GM18505 (cell line): Measurements from ENCODE around the gene CEP131.

Experiments used
- ATAC-seq: cut with Tn5 transposase; IDR thresholded peaks from one replicate; pipeline ENCODE4 v1.9.1; 2021; ENCODE audit not compliant: unreplicated experiment
- POLR2A ChIP-seq: IDR thresholded peaks from 4 replicates; pipeline ENCODE4 v1.6.1; 2011; ENCODE audit warnings: borderline replicate concordance; ENCODE audit not compliant: insufficient read depth, insufficient read length; ENCODE audit errors: extremely low read depth

CEP131 gene

GRCh38 chr17:81193470-81194224 is 29.1 kb downstream of the CEP131 start:
- no peak for ATAC-seq
- TF ChIP-seq POLR2A = no peak

- no peak for ATAC-seq
- no peak for TF ChIP-seq POLR2A
Measured at GRCh38 chr17:81193051-81193410, 29.7 kb downstream of the CEP131 start.

- no peak for ATAC-seq
- TF ChIP-seq POLR2A = no peak
Measured at GRCh38 chr17:81192386-81193050, 30.2 kb downstream of the CEP131 start.

- TF ChIP-seq POLR2A = no peak
- no peak for ATAC-seq
Measured at GRCh38 chr17:81191646-81192045, 31.1 kb downstream of the CEP131 start.

GRCh38 chr17:81191116-81191515 is 31.6 kb downstream of the CEP131 start:
- ATAC-seq = no peak

GRCh38 chr17:81190591-81190990 is 32.2 kb downstream of the CEP131 start:
- TF ChIP-seq POLR2A = no peak
- no peak for ATAC-seq

More at GRCh38 chr17:81191116-81191515, 31.6 kb downstream of the CEP131 start:
- no peak for TF ChIP-seq POLR2A

- ATAC-seq = no peak
Measured at GRCh38 chr17:81189670-81190530, 32.9 kb downstream of the CEP131 start.

GRCh38 chr17:81189016-81189415 is 33.7 kb downstream of the CEP131 start:
- no peak for ATAC-seq
- TF ChIP-seq POLR2A = no peak

More at GRCh38 chr17:81189670-81190530, 32.9 kb downstream of the CEP131 start:
- TF ChIP-seq POLR2A = no peak

- no peak for TF ChIP-seq POLR2A
- ATAC-seq = no peak
Measured at GRCh38 chr17:81188491-81188840, 34.3 kb downstream of the CEP131 start.

- TF ChIP-seq POLR2A = no peak
- ATAC-seq = no peak
Measured at GRCh38 chr17:81187586-81188490, 34.9 kb downstream of the CEP131 start.

GRCh38 chr17:81187120-81187519 is 35.6 kb downstream of the CEP131 start:
- TF ChIP-seq POLR2A = no peak
- no peak for ATAC-seq

- ATAC-seq = no peak
- no peak for TF ChIP-seq POLR2A
Measured at GRCh38 chr17:81186203-81186602, 36.6 kb downstream of the CEP131 start.
